NCI-H69 (cell line): Measurements from ENCODE around the gene EMP1.

Source experiments
- DNase-seq: peaks from one replicate; lab custom pipeline; 2025; lab: John Stamatoyannopoulos, UW

EMP1 gene

GRCh38 chr12:13173012-13173932, 23.3 kb upstream of the EMP1 start:
- no peak for DNase-seq

GRCh38 chr12:13175499-13175898, 21.0 kb upstream of the EMP1 start:
- DNase-seq = no peak

GRCh38 chr12:13176256-13176655, 20.3 kb upstream of the EMP1 start:
- DNase-seq = no peak

GRCh38 chr12:13177373-13177772, 19.2 kb upstream of the EMP1 start:
- DNase-seq = no peak

- no peak for DNase-seq
These were observed 18.6 kb upstream of the EMP1 start for GRCh38 chr12:13177906-13178305.

GRCh38 chr12:13178568-13179210, 17.8 kb upstream of the EMP1 start:
- no peak for DNase-seq

GRCh38 chr12:13179211-13180074, 17.1 kb upstream of the EMP1 start:
- DNase-seq = peak; percentile 12

GRCh38 chr12:13181375-13182070, 15.0 kb upstream of the EMP1 start:
- DNase-seq = no peak

GRCh38 chr12:13182881-13183280, 13.6 kb upstream of the EMP1 start:
- DNase-seq = no peak

- DNase-seq = no peak
These were observed 12.9 kb upstream of the EMP1 start for GRCh38 chr12:13183620-13184019.

GRCh38 chr12:13186302-13186701, 10.2 kb upstream of the EMP1 start:
- no peak for DNase-seq

GRCh38 chr12:13187399-13187798, 9.1 kb upstream of the EMP1 start:
- DNase-seq = peak; percentile 36

GRCh38 chr12:13189264-13189663, 7.3 kb upstream of the EMP1 start:
- no peak for DNase-seq

- no peak for DNase-seq
These were observed 6.3 kb upstream of the EMP1 start for GRCh38 chr12:13190275-13190674.

GRCh38 chr12:13192719-13193118, 3.8 kb upstream of the EMP1 start:
- no peak for DNase-seq

GRCh38 chr12:13193505-13194231, 2.9 kb upstream of the EMP1 start:
- DNase-seq = peak; percentile 26

GRCh38 chr12:13194401-13195110, 2.0 kb upstream of the EMP1 start:
- DNase-seq = peak; percentile 0

GRCh38 chr12:13195250-13195649, 1.3 kb upstream of the EMP1 start:
- DNase-seq = no peak

- DNase-seq = no peak
These were observed 769 bp upstream of the EMP1 start for GRCh38 chr12:13195785-13196129.

GRCh38 chr12:13197032-13197431, 506 bp downstream of the EMP1 start:
- no peak for DNase-seq
